H1 (cell line): ENCODE results near the gene FIP1L1. TPM values are rescaled to one million over a fixed set of nuclear protein-coding genes. Genes with fewer than 3 reads are reported as not detected.

Experiments used
- CTCF ChIA-PET: fragments of 300-600 bp; sonication (Branson Sonifier 250); formaldehyde crosslinking; loops from one replicate; lab custom pipeline; 2021; ENCODE audit not compliant: partially characterized antibody; lab: Charles Lee
- POLR2A ChIA-PET: fragments of 300-600 bp; sonication (Branson Sonifier 250); formaldehyde crosslinking; loops from one replicate; lab custom pipeline; 2021; ENCODE audit warnings: inconsistent platforms; ENCODE audit not compliant: partially characterized antibody; lab: Charles Lee
- DNase-seq, 2 experiments: peaks; one replicate each; pipeline versions ENCODE4 v3.0.0 to v3.0.0-alpha.2; 2010 to 2022; ENCODE audit warnings: low spot score in 2 of 2, low read depth in 1 of 2, mixed read lengths in 1 of 2
- FAIRE-seq: peaks from 2 replicates; lab custom pipeline; 2011; peaks lifted over from hg19 to GRCh38; lab: Jason Lieb, UNC
- H2AFZ ChIP-seq: 2 replicates; pipeline ENCODE4 v1.8.1; 2012; ENCODE audit warnings: low read length, inconsistent platforms
- H2AK5ac ChIP-seq: 2 replicates; pipeline ENCODE4 v1.6.1; 2013; ENCODE audit warnings: low read depth, low read length
- H2BK120ac ChIP-seq: replicated peaks from 2 replicates; pipeline ENCODE3; 2013; ENCODE audit warnings: low read depth, low read length, inconsistent platforms
- H2BK12ac ChIP-seq: 2 replicates; pipeline ENCODE4 v1.6.1; 2013; ENCODE audit warnings: low read depth, low read length
- H2BK15ac ChIP-seq: 2 replicates; pipeline ENCODE4 v1.6.1; 2013; ENCODE audit warnings: low read length
- H2BK20ac ChIP-seq: 2 replicates; pipeline ENCODE4 v1.6.1; 2013; ENCODE audit warnings: low read length
- H2BK5ac ChIP-seq: 2 replicates; pipeline ENCODE4 v1.6.1; 2013; ENCODE audit warnings: low read depth, low read length
- H3K14ac ChIP-seq: 2 replicates; pipeline ENCODE4 v1.6.1; 2013; ENCODE audit warnings: inconsistent platforms; ENCODE audit not compliant: insufficient read length
- H3K18ac ChIP-seq: 2 replicates; pipeline ENCODE4 v1.6.1; 2013; ENCODE audit warnings: low read length; ENCODE audit errors: extremely low read depth
- H3K23ac ChIP-seq: 2 replicates; pipeline ENCODE4 v1.6.1; 2013; ENCODE audit warnings: inconsistent platforms; ENCODE audit not compliant: insufficient read length
- H3K23me2 ChIP-seq: 2 replicates; pipeline ENCODE4 v1.6.1; 2013; ENCODE audit warnings: low read depth, low read length
- H3K27ac ChIP-seq: 2 replicates; pipeline ENCODE4 v1.6.1; 2011; ENCODE audit warnings: low read depth, low read length, inconsistent platforms
- H3K27me3 ChIP-seq, 4 experiments: replicated peaks in 1 of 4; 1 replicate in 1 of 4; 2 replicates in 3 of 4; pipeline versions ENCODE4 v1.6.1 to v1.8.1; 2011 to 2013; ENCODE audit warnings: low read length in 3 of 4, mild to moderate bottlenecking in 3 of 4, inconsistent platforms in 2 of 4, mixed read lengths in 2 of 4, moderate library complexity in 1 of 4; ENCODE audit not compliant: control insufficient read depth in 3 of 4, insufficient read depth in 3 of 4; ENCODE audit errors: extremely low read depth in 1 of 4
- H3K36me3 ChIP-seq, 4 experiments: 2 replicates each; pipeline versions ENCODE4 v1.6.1 to v1.8.1; 2011 to 2013; ENCODE audit warnings: mild to moderate bottlenecking in 4 of 4, low read length in 3 of 4, moderate library complexity in 2 of 4, control low read depth in 1 of 4, inconsistent platforms in 1 of 4; ENCODE audit not compliant: insufficient read depth in 4 of 4, control insufficient read depth in 2 of 4
- H3K4ac ChIP-seq: replicated peaks from 2 replicates; pipeline ENCODE3; 2013; ENCODE audit warnings: low read length, low read depth, mixed read lengths, inconsistent platforms; ENCODE audit not compliant: insufficient read length
- H3K4me1 ChIP-seq, 4 experiments: replicated peaks in 1 of 4; 1 replicate in 1 of 4; 2 replicates in 3 of 4; pipeline versions ENCODE4 v1.6.1 to v1.8.1; 2011 to 2013; ENCODE audit warnings: low read length in 3 of 4, inconsistent platforms in 2 of 4, mixed read lengths in 1 of 4; ENCODE audit not compliant: insufficient read depth in 4 of 4, control insufficient read depth in 3 of 4
- H3K4me2 ChIP-seq, 2 experiments: 2 replicates each; pipeline versions ENCODE4 v1.6.1 to v1.8.1; 2011 to 2013; ENCODE audit warnings: low read depth in 2 of 2, low read length in 2 of 2, control low read depth in 1 of 2, inconsistent platforms in 1 of 2, mild to moderate bottlenecking in 1 of 2; ENCODE audit not compliant: insufficient read depth in 1 of 2
- H3K4me3 ChIP-seq, 4 experiments: fragments of 200-600, 300-600 bp in 1 of 4; sonication (generic), shearing (Covaris generic), sonication (Bioruptor Twin) in 1 of 4; 2 replicates each; pipeline versions ENCODE4 v1.5.1 to v1.8.1; 2011 to 2016; ENCODE audit warnings: low read length in 4 of 4, low read depth in 3 of 4, control low read depth in 2 of 4, inconsistent platforms in 2 of 4, mild to moderate bottlenecking in 2 of 4, mixed read lengths in 1 of 4, moderate library complexity in 1 of 4; ENCODE audit not compliant: insufficient read depth in 2 of 4; ENCODE audit errors: extremely low read depth in 1 of 4
- H3K56ac ChIP-seq: replicated peaks from 2 replicates; pipeline ENCODE3; 2013; ENCODE audit warnings: low read depth, mild to moderate bottlenecking, mixed read lengths, low read length, inconsistent platforms; ENCODE audit not compliant: insufficient read length
- H3K79me1 ChIP-seq: 2 replicates; pipeline ENCODE4 v1.6.1; 2013; ENCODE audit warnings: low read depth, low read length, control low read depth
- H3K79me2 ChIP-seq, 2 experiments: 2 replicates each; pipeline versions ENCODE4 v1.6.1 to v1.8.1; 2012 to 2013; ENCODE audit warnings: low read length in 2 of 2, mild to moderate bottlenecking in 2 of 2, inconsistent platforms in 1 of 2; ENCODE audit not compliant: insufficient read depth in 2 of 2, control insufficient read depth in 1 of 2
- H3K9ac ChIP-seq, 4 experiments: replicated peaks in 1 of 4; 1 replicate in 1 of 4; 2 replicates in 3 of 4; pipeline versions ENCODE4 v1.6.1 to v1.8.1; 2011 to 2013; ENCODE audit warnings: low read depth in 3 of 4, low read length in 3 of 4, control low read depth in 2 of 4, mild to moderate bottlenecking in 2 of 4, moderate library complexity in 2 of 4, inconsistent platforms in 1 of 4; ENCODE audit errors: extremely low read depth in 1 of 4
- H3K9me3 ChIP-seq, 2 experiments: 2 replicates each; pipeline versions ENCODE4 v1.6.1 to v1.8.1; 2012 to 2013; ENCODE audit warnings: mild to moderate bottlenecking in 2 of 2, moderate library complexity in 2 of 2, control low read depth in 1 of 2, inconsistent platforms in 1 of 2, low read depth in 1 of 2, low read length in 1 of 2, mixed read lengths in 1 of 2; ENCODE audit not compliant: insufficient read depth in 2 of 2
- H4K20me1 ChIP-seq, 2 experiments: replicated peaks in 1 of 2; 2 replicates each; pipeline versions ENCODE3 to v1.8.1; 2011 to 2013; ENCODE audit warnings: inconsistent platforms in 2 of 2, low read length in 2 of 2, mild to moderate bottlenecking in 1 of 2; ENCODE audit not compliant: insufficient read depth in 2 of 2, control insufficient read depth in 1 of 2
- H4K5ac ChIP-seq: 2 replicates; pipeline ENCODE4 v1.6.1; 2013; ENCODE audit warnings: low read length, low read depth, mixed read lengths, inconsistent platforms; ENCODE audit not compliant: insufficient read length
- H4K8ac ChIP-seq: 2 replicates; pipeline ENCODE4 v1.8.0; 2013; ENCODE audit warnings: mild to moderate bottlenecking, moderate library complexity, low read length, inconsistent platforms; ENCODE audit not compliant: insufficient read depth; ENCODE audit errors: extremely low read depth
- H4K91ac ChIP-seq: replicated peaks from 2 replicates; pipeline ENCODE3; 2013; ENCODE audit warnings: low read length, mixed read lengths, inconsistent platforms; ENCODE audit not compliant: insufficient read length
- ATF2 ChIP-seq: IDR thresholded peaks from 2 replicates; pipeline ENCODE4 v1.6.1; 2012; ENCODE audit warnings: low read length, inconsistent platforms
- CBX8 ChIP-seq: fragments of 300-800, 300-1000 bp; sonication (generic); IDR thresholded peaks from 2 replicates; pipeline ENCODE4 v1.7.1; 2016; ENCODE audit warnings: low read depth, low read length, borderline replicate concordance
- CHD1 ChIP-seq: IDR thresholded peaks from 2 replicates; pipeline ENCODE4 v1.6.1; 2012; ENCODE audit warnings: low read depth, low read length, improper control_type of control experiment
- SRF ChIP-seq: IDR thresholded peaks from 2 replicates; pipeline ENCODE4 v1.6.1; 2011; ENCODE audit warnings: mild to moderate bottlenecking, low read depth, low read length, moderate library complexity
- ZNF274 ChIP-seq: IDR thresholded peaks from 2 replicates; pipeline ENCODE4 v1.7.0; 2012; ENCODE audit warnings: low read length, borderline replicate concordance; ENCODE audit errors: extremely low read depth
- polyA plus RNA-seq, 7 experiments: library from polyadenylated mRNA; depleted of rRNA in 3 of 7; stranded (reverse) in 5 of 7; unstranded in 2 of 7; fragments of >200 nt in 5 of 7; fragments of 200-250 nt in 2 of 7; gene quantifications; 1 replicate in 5 of 7; 2 replicates in 1 of 7; 4 replicates in 1 of 7; pipeline versions ENCODE4 v1.2.1 to v1.2.3, GENCODE V29; 2011 to 2013; ENCODE audit warnings: missing spikeins in 2 of 7, mixed read lengths in 2 of 7
- total RNA-seq: library from RNA; stranded (reverse); fragmentation: NEBNext Ultra II Directional; extraction: Animal tissue kit (Norgen Biotek cat#: 25700); gene quantifications from 2 replicates; pipeline ENCODE4 v1.2.1, GENCODE V29; 2021
- TF ChIP-seq, protein P1 (sequence below): IDR thresholded peaks from 2 replicates; pipeline ENCODE4 v1.6.1; 2011; ENCODE audit warnings: low read length, improper control_type of control experiment

FIP1L1 gene
- total and polyA plus RNA-seq, 2 of the 8 experiments (the other 6 are each of a cell fraction or from before 2014, with no cell fraction given), result 19.5 to 53.7 TPM

DNA sequence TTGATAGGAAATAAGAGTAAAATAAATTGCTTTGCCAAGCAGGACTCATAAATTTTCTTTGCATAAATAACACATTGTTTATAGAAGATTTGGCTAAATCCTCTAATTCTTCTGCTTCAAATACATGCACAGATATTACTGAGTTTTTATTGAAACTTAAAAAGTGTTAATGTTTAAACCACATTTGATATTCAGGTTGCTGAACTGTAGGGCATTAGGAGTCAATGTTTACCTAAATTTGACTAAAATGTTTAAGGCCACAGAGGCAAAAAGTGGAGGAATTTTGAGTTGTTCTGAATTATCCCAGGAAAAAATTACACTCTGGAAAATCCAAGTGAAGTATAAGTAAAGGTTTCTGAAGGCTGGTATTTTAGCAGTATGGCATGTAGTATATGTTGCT is 78.7 kb downstream of the FIP1L1 start:
- Histone ChIP-seq H3K9me3 (no peaks in the 10 kb centered on the region), H3K4ac (no peak overlapping the region), H2AK5ac (no peak overlapping the region), H3K36me3 (peaks cover 0 to 59% (median 13%) of the 10 kb centered on the region in 4 experiments; a peak in 7 of 8 replicates), H2BK5ac (no peak overlapping the region), H3K27me3 (no peaks in the 10 kb centered on the region), H2BK12ac (no peak overlapping the region), H3K14ac (no peak overlapping the region), H3K4me3 (no peak overlapping the region), H2AFZ (no peak overlapping the region), H3K4me1 (no peaks in the 10 kb centered on the region), H3K79me1 (no peaks in the 10 kb centered on the region), H3K23ac (no peak overlapping the region), H3K79me2 (no peaks in the 10 kb centered on the region), H2BK15ac (no peak overlapping the region), H2BK20ac (no peak overlapping the region), H4K91ac (no peak overlapping the region), H3K18ac (no peak overlapping the region), H4K20me1 (no peaks in the 10 kb centered on the region), H4K8ac (no peak overlapping the region), H2BK120ac (no peak overlapping the region), H3K9ac (no peak overlapping the region), H3K23me2 (no peaks in the 10 kb centered on the region), H3K56ac (no peak overlapping the region), H4K5ac (no peak overlapping the region), H3K27ac (no peak overlapping the region), H3K4me2 (no peak overlapping the region)
- ChIA-PET CTCF (no interaction called here), POLR2A (no interaction called here)
- DNase-seq, result no peak
- no peak for FAIRE-seq
- TF ChIP-seq ATF2, result no peak
- TF ChIP-seq CBX8, result no peak
- TF ChIP-seq, protein P1, sequence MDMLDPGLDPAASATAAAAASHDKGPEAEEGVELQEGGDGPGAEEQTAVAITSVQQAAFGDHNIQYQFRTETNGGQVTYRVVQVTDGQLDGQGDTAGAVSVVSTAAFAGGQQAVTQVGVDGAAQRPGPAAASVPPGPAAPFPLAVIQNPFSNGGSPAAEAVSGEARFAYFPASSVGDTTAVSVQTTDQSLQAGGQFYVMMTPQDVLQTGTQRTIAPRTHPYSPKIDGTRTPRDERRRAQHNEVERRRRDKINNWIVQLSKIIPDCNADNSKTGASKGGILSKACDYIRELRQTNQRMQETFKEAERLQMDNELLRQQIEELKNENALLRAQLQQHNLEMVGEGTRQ, result no peak
- TF ChIP-seq ZNF274, result no peak
- TF ChIP-seq SRF, result no peak
- TF ChIP-seq CHD1, result no peak
